CD4-positive, alpha-beta T cell treated with Interleukin-10 for 1 hour (primary cell): ENCODE data around the gene AKAP13.
"Not testable (repeated sequence)": the region's sequence is repeated elsewhere in the genome, so short reads cannot be mapped to it uniquely, and the experiment has no call there.

Experiments
- DNase-seq: peaks from one replicate; pipeline ENCODE4 v3.0.0-alpha.2; 2020

The AKAP13 gene

DNA sequence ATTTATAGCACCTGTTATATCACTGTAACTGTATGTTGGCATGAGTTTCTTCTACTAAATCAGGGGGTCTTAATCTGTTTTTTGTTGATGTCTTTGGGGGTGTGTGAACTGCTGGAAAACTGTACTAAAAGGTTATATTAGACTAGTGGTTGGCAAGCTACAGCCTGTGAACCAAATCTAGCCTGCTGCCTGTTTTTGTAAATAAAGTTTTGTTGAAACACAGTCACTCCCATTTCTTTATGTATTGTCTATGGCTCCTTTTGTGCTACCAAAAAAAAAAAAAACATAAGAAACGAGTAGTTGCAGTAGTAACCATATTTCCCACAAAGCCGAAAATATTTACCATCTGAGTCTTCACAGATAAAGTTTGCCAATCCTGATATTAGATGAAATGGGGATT is 126.7 kb downstream of the AKAP13 start:
- no peak for DNase-seq

DNA sequence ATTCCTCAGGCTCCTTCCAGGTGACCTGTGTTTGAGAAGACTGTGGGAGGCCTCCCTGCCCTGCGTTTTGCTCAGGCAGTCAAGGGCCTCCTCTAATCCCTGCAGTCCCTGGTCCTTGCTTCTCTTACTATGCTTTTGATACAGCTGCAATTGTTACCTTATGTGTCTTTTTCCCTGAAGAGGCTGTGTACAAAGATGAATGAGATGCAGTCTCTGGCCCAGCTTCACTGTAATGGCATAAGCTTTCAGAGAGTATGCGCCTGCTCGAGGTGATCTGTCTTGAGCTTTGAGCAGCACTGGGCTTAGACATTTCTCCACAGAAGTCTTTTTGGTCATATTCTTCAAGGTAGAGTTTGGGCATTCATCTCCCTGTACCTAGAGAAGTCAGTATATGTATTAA is 129.6 kb downstream of the AKAP13 start:
- DNase-seq: no peak

DNA sequence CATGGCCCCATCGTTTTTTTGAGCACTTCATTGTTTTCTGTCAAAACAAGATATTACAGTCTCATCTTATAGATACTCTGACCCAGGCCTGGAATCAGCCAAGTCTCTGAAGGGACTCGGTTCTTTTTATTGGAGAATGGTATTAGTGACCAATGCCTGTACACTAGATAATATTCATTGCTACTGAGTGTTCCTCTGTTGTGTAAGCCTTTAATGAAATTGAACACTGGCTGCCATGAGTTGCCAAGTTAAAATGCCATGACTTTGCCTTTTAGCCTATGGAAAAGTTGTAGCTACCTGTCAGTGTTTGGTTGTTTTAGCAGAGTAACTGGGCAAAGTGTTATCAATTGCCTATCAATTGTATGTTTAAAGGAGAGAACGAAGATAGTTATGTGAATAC is 134.0 kb downstream of the AKAP13 start:
- DNase-seq: no peak

DNA sequence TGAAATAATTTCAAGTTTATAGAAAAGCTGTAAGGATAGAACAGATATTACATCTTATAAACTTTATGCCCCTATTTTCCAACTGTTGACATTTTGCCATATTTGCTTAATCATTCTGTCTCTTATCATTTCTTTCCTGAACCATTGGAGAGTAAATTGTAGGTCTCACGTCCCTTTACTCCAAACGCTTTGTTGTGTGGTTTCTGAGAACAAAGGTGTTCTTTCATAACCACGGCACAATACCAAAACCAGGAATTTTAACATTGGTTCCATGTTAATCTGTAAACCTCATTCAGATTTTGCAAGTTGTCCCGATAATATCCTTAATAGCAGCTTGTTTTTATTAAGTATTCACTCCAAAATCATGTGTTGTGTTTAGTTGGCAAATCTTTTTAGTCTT is 134.8 kb downstream of the AKAP13 start:
- DNase-seq: no peak

DNA sequence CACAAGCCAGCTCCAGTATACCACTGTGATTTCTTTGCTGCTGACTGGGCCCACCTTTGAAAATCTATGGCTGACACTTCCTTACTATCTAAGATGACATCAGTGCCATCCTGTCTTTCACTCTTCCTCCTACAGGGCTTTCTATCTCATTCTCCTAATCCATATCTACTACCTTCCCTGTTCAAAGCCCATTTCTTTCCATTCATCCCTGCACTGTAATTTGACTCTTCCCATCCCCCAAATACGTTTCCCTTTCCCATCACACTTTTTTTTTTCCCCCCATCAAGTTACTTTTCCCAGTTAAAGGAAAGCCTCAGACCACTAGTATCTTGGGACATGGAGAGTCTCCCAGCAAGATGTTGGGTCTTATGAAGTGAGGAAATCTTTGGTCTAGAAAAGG is 136.7 kb downstream of the AKAP13 start:
- no peak for DNase-seq

DNA sequence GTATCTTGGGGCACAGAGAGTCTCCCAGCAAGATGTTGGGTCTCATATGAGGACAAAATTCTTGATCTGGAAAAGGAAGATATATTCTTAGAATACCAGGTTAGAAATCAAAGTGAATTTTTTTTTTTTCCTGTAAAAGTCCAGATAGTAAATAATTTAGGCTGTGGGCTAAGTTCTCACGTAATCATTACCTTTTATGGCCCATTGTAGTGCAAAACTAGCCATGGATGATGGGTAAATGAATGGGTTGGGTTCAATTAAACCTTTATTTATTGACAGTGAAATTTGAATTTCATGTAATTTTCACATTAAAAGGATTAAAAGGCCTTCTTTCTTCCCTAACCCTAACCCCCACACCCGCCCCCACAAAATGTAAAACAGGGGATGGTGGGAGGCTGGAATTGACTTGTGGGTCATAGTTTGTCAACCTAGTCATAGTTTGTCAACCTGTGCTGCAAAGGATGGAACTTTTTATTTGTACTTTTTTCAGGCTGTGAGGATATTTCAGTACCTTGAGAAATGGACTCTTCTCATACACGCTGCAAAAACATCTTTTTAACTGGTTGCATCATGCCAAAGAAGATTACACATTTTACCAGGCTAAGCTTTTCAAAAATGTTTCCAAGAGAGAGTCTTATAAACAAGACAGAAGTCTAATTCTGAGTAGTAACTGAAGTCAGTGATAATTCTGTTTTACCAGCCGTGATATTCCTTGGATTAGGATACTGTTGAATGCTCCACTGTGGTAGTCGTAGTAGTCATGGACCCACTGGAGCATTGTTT is 138.8 kb downstream of the AKAP13 start:
- DNase-seq: no peak

DNA sequence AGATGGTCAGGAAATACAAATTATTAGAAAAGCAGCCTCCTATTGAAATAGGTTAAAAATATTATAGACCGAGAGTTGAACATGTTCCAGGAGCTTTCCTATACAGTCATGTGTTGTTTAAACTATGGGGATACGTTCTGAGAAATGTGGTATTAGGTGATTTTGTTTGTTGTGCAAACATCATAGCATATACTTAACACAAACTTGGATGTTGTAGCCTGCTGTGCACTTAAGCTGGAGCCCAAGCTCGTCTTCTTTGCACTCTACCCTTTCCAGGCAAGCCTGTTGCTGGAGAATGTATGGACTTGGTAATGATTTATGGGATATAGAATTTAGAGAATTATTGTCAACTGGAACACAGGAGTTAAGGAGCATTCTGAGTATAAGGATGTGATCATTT is 140.2 kb downstream of the AKAP13 start:
- no peak for DNase-seq

DNA sequence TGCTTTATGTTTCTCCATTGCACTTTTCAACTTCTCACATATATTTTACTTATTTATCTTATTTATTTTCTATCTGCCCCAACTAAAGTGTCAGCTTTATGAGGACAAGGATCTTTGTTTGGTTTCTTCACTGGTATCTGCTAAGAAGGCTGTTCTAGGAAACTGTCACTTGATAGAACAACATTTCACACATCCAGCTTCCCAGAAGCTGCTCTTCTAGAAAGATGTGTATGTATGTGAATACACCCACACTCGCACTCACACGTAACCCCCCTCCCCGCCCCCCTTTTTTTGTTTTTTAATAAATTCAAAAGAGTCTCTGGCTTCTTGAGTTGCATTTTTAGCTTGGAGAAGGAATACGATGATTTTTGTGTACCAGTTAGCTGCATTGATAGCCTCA is 143.1 kb downstream of the AKAP13 start:
- DNase-seq: no peak

DNA sequence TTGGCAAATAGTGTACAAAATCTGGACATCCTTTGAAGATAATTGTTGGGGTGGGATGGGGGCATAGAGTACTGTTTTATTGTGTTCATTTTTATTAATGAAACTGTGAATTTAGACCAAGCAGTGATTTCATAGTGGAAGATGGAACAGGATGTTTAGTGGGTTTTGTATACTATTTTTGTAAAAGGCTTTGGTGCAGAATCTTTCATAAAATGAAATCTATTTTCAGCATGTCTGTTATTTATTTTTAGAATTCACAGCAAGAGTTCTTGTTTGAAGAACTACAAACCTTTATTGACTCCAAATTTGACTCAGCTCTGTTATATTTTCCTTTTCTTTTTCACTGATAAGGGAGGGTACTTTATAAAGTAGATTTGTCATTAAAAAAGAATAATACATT is 145.4 kb downstream of the AKAP13 start:
- no peak for DNase-seq

DNA sequence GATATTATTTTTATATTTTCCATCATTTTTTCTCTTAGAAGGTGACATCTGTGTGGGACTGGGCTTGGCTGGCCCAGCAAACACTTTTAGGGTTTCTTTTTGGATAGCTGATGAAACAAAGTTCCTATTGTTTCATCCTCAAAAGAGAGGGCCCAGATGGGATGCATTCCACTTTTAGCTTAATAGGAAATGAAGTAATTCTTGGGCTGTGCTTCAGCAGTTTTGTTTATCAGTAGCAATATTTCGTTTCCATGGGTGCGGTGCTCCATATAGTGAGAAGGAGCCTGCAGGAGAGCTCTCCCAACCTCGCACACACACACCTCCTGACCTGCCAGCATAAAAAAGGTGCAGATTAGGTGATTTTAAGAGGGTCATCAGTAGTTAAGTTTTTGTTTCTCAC is 147.5 kb downstream of the AKAP13 start:
- DNase-seq: no peak

DNA sequence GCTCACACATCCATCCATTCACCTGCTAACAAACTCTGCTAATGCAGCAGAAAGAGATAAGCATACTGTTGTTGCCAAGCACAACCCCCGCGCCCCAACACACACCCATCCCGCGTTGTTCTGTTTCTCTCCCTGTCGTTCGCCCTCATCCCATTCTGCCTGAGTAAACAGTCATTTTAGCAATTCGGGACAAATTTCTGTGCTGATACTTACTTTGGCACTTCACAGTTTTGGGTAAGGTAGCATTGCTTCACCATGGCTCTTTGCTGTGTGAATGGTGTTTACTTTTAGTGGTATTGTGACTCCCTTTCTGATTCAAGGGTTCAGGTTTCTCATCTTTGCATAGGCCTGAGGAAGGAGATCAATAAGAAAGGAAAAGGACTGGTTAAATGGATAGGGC is 149.7 kb downstream of the AKAP13 start:
- no peak for DNase-seq

DNA sequence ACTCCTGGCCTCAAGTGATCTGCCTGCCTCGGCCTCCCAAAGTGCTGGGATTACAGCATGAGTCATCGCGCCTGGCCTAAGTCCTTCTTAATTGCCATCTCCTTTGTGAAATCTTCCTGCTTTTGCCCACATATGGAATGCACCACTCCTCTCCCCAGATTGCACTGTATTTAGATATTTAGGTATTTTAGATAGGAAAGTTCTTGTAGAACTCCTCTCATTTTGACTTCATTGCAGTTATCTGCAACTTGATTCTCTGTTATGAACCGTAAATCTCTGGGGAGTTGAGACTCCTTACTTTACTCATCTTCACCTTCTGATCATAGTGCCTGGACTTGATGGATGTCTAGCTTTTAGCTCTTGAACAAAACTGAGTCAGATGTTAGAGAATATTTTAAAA is 150.7 kb downstream of the AKAP13 start:
- no peak for DNase-seq

DNA sequence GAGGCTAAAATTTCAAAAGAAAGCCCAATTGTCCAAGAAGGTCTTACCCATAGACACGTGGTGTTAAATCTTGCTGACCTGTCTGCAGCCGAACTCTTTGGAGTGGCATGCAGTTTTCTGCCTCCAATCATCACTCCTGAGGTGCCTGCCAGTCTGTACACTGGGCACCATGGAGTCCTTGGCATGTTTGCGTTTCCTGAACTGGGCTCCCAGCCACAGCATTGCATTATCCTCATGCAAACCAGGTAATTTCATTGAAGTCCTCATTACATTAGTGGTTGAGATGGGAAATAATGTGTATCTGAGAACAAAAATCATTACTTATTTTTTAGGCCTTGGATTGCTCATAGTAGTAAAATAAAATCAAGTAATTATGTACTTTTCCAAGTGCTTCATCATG is 152.3 kb downstream of the AKAP13 start:
- no peak for DNase-seq

DNA sequence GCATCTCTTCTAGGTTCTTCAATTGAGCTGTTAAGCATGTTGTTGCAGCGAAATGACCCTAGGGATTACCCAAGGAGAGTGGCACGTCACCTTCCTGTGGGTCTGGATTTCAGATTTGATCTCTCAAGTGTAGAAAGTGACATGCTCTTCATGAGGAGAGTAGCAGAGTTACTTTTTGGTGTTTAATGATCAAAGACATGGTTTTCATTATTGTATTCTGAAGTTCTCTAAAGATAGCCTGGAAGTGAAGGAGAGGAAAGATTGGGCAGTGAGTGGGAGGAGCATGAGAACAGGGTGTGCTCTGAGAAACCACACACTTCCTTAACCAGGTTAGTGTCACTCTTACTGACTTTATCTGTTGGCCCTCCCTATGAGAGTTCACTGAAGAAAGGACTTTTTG is 153.6 kb downstream of the AKAP13 start:
- peak; percentile 43 for DNase-seq

DNA sequence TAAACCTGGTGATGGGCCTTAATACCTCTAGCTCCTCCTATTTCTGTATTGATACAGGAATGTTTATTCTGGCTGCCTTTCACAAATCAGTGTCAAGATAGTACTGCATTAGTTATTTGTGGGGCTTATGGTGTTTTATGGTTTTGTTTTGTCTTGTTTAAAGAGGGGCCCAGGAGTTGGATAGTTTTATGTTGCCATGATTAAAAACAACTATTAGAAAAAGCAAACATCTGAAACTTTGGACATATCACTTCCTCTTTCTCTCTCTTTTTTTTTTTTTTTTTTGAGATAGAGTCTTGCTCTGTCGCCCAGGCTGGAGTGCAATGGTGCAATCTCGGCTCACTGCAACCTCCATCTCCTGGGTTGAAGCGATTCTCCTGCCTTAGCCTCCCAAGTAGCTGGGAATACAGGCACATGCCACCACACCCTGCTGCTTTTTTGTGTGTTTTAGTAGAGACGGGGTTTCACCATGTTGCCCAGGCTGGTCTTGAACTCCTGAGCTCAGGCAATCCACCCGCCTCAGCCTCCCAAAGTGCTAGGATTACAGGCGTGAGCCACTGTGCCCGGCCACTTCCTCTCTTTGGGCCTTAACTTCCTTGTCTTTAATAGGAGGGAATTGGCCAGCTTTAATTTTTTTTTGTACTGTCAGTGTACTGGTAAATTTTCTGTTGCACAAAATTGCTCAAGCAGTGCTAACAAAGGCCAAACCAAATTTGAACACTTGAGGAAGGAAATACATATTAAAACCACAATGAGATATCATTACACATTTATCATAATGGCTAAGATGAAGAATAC is 155.3 kb downstream of the AKAP13 start:
- DNase-seq: not testable (repeated sequence)

DNA sequence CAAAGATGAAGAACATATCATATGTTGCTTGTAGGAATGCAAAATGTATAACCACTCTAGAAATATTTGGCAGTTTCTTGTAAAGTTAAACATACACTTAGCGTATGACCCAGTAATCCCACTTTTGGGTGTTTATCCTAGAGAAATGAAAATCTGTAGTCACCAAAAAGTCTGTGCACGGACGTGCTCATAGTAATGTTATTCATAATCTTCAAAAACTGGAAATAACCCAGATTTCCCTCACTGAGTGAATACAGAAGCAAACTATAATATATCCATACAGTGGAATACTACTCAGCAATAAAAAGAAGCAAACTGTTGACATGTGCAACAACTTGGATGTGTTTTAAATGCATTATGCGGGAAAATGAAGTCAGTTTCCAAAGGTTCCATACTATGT is 155.9 kb downstream of the AKAP13 start:
- DNase-seq: no peak

DNA sequence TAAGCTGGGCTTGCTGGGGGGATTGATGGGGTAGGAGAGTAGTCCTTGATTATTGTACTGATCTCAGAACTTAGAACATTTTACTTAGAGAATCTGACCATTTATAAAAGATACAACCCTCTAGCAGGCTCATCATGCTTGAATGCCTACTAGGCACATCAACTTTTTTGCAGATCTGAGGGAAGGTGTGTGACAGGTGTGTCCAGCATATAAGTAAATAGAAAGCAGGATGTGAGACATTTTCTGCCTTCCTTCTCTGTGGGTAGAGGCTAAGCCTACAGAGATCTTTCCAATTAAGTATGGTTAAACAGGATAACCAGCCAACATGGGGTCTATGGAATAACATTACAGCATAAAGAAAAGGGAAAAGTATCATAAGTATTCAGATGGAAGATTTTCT is 159.1 kb downstream of the AKAP13 start:
- DNase-seq: no peak

DNA sequence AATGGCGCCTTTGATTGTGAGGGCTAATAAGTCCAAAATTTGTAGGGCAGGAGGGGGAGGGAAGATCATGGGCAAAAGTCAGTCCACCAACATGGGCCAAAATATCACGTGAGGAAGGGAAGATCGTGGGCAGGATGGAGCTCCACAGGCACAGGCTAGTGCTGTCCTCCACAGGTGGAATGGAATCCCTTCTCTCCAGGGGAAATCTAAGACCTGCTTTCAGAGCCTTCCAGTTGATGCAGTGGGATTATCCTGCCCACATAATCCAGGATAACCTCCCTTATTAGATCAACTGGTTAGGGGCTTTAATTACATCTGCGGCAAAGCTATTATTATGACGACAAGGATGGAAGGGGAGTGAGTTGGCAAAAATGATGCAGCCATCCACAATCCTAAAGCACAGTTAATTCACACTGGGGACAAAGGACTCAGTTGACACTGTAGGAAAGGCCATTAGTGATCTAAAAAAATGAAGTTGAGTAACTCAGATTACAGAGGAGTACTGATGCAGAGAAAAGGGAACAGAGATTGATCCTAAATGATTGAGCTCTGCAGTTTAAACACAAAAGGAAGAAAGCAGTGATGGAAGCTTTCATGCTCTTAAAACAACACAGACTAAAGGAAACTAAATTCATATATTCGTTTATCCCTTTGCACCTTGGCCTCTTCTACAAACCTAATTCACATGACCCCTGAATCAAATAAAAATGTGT is 159.8 kb downstream of the AKAP13 start:
- no peak for DNase-seq

DNA sequence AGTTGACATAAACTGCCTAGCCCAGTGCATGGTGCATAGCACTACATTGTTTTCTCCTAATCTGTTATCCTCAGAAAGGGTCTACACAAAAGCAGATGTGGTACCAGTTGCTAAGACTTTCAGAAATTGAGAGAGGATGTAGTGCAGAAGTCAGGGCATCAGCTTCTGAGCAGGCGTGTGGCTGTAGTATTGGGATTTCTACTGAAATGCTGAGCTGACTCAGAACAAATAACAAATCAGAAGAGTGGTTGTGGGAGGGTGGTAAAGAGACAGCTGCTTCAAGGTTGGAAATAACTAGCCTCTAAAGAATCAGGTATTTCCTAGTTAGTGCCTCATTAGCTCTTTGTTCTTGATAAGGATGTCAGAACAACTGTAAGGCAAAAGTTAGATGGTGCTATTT is 161.3 kb downstream of the AKAP13 start:
- no peak for DNase-seq

DNA sequence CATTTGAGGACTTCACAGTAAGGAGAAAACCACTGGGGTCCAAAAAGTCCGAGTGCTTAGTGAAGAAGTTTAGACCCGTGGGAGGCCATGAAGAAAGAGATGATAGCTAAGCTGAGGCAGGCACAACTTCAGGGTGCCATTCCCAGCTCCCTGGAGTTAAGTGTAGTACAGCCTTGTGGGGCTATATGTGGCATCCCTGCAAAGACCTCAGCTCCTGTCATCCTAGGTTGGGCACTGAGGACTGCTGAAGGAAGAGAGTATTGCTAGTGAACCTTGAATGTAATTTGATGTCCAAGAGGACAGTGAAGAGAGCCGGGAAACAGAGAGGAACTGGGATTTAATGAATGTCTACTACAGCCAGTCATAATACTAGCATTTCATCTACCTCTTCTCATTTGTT is 162.1 kb downstream of the AKAP13 start:
- no peak for DNase-seq

DNA sequence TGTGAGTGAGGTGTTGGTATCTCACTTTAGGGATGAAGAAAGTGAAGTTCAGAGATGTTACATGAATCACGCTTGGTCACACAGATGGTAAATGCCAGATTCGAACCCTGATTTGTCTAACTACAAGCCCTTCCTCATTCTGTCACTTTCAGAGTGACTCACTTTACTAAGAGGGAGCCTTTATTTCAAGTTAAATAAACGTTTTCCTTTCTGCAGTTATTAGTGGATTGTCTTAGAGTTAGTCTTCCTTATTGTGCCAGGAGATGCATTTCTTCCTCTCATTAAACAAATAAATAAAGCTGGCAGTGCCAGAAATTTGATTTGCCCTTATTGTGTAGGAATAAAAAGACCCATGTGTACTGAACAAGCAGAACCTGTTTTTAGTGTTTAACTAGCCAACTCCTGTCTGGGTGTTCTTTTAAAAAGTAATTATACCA is 162.5 kb downstream of the AKAP13 start:
- DNase-seq: no peak

DNA sequence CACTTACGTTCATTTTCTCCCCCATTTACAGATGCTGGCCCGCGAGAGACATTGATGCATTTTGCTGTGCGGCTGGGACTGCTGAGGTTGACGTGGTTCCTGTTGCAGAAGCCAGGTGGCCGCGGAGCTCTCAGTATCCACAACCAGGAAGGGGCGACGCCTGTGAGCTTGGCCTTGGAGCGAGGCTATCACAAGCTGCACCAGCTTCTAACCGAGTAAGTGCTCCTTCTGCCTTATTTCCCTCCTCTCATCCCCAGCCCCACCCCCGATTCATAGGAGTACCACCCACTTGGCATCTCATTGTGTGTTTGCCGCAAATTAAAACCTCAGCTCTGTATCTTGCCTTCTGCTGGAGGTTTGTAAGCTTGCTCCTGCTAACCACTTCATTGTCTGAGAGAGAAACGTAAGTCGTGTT is 163.3 kb downstream of the AKAP13 start:
- DNase-seq: peak; percentile 33

DNA sequence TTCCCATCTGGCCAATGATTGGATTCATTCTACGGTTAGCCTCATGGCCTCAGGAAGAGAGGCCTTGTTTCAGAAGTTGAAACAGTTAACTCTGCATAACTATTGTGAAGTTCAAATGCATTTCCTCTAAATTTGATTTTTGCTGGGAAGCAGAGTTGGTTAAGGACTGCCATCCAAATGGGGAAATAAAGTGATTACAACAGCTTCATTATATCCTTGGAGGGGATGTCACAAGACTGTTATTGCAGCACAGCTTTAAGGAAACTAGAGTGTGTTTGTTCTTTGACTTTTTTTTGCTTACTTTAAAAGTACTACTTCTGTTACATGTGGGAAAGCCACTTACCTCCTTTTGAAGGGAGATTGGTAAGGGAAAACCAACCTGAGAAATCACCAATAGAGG is 164.8 kb downstream of the AKAP13 start:
- DNase-seq: peak; percentile 4

DNA sequence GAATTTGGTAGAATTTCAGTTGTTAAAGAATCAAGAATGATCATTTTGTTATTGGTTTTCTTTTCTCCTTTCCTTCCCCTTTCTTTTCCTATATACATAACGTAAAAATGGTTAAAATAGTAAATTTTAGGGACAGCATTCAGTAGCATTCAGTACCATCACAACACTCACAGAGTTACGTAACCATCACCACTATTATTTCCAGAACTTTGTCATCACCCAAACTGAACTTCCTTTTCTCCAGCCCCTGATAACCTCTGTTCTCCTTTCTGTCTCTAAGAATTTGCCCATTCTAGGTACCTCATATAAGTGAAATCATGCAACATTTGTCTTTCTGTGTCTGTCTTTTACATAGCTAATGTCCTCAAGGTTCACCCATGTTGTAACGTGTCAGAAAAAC is 165.3 kb downstream of the AKAP13 start:
- DNase-seq: no peak
